GM21576 (cell line): ENCODE data around the gene BMPER.

Experiments
- ATAC-seq: cut with Tn5 transposase; IDR thresholded peaks from one replicate; pipeline ENCODE4 v1.9.1; 2021; ENCODE audit warnings: mild to moderate bottlenecking, moderate library complexity; ENCODE audit not compliant: unreplicated experiment

BMPER gene

GRCh38 chr7:33887266-33887975, 17.9 kb upstream of the BMPER start:
- no peak for ATAC-seq

- no peak for ATAC-seq
Measured at GRCh38 chr7:33888166-33888565, 17.2 kb upstream of the BMPER start.

GRCh38 chr7:33892945-33893344, 12.4 kb upstream of the BMPER start:
- ATAC-seq: no peak

GRCh38 chr7:33893377-33893776, 12.0 kb upstream of the BMPER start:
- ATAC-seq: no peak

GRCh38 chr7:33895025-33895804, 10.1 kb upstream of the BMPER start:
- ATAC-seq: peak; percentile 98

- no peak for ATAC-seq
Measured at GRCh38 chr7:33900501-33900900, 4.8 kb upstream of the BMPER start.

GRCh38 chr7:33901199-33901598, 4.1 kb upstream of the BMPER start:
- ATAC-seq: no peak

- ATAC-seq: no peak
Measured at GRCh38 chr7:33901847-33902246, 3.5 kb upstream of the BMPER start.

GRCh38 chr7:33902746-33903145, 2.6 kb upstream of the BMPER start:
- no peak for ATAC-seq

- ATAC-seq: no peak
Measured at GRCh38 chr7:33903791-33904680, 1.3 kb upstream of the BMPER start.

GRCh38 chr7:33904681-33905388, 504 bp upstream of the BMPER start:
- ATAC-seq: no peak

GRCh38 chr7:33906697-33907096, 1.4 kb downstream of the BMPER start:
- no peak for ATAC-seq

GRCh38 chr7:33907625-33908024, 2.3 kb downstream of the BMPER start:
- ATAC-seq: no peak

- ATAC-seq: no peak
Measured at GRCh38 chr7:33909318-33909717, 4.0 kb downstream of the BMPER start.

- ATAC-seq: no peak
Measured at GRCh38 chr7:33909755-33910154, 4.4 kb downstream of the BMPER start.

- no peak for ATAC-seq
Measured at GRCh38 chr7:33910756-33911155, 5.4 kb downstream of the BMPER start.

- ATAC-seq: no peak
Measured at GRCh38 chr7:33916357-33917081, 11.2 kb downstream of the BMPER start.

GRCh38 chr7:33917661-33918060, 12.3 kb downstream of the BMPER start:
- ATAC-seq: no peak

- no peak for ATAC-seq
Measured at GRCh38 chr7:33918438-33919143, 13.3 kb downstream of the BMPER start.

- no peak for ATAC-seq
Measured at GRCh38 chr7:33919449-33919848, 14.1 kb downstream of the BMPER start.
